ENCODE data around the gene CDH23. TPM values are rescaled to one million over a fixed set of nuclear protein-coding genes. Genes with fewer than 3 reads are reported as not detected.

CDH23 gene
- polyA plus RNA-seq, 1 donor from 2014 or later = 6.6 TPM

DNA sequence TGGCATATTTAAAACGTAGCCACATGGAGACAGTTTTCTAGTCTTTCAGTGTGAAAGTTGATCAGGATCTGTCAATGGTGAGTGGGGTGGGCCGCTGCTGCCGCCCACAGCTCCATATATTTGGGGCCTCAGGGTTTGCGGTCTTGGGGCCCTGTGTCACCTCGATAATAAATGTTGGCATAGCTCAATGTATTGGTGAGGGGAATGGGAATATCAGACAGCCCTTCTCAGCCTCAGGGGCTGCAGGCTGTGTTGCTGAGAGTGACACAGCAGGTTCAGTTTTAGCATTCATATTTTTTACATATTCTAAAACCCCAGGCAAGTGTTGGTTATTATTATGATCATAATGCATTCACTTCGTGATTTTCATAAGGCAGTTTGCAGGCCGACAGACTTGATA is 5.3 kb downstream of the CDH23 start:
- no peak for TF ChIP-seq EP300 (conservative IDR thresholded peaks at IDR 0.05; ENCODE audit: poor library complexity, severe bottlenecking)
- TF ChIP-seq SMC3 (conservative IDR thresholded peaks at IDR 0.05; ENCODE audit: poor library complexity) = no peak
- TF ChIP-seq, protein P1, sequence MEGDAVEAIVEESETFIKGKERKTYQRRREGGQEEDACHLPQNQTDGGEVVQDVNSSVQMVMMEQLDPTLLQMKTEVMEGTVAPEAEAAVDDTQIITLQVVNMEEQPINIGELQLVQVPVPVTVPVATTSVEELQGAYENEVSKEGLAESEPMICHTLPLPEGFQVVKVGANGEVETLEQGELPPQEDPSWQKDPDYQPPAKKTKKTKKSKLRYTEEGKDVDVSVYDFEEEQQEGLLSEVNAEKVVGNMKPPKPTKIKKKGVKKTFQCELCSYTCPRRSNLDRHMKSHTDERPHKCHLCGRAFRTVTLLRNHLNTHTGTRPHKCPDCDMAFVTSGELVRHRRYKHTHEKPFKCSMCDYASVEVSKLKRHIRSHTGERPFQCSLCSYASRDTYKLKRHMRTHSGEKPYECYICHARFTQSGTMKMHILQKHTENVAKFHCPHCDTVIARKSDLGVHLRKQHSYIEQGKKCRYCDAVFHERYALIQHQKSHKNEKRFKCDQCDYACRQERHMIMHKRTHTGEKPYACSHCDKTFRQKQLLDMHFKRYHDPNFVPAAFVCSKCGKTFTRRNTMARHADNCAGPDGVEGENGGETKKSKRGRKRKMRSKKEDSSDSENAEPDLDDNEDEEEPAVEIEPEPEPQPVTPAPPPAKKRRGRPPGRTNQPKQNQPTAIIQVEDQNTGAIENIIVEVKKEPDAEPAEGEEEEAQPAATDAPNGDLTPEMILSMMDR (IDR thresholded peaks at IDR 0.05; ENCODE audit: poor library complexity, severe bottlenecking) = no peak
- TF ChIP-seq MXI1 (conservative IDR thresholded peaks at IDR 0.05; ENCODE audit: poor library complexity, severe bottlenecking) = no peak
- TF ChIP-seq, protein P2, sequence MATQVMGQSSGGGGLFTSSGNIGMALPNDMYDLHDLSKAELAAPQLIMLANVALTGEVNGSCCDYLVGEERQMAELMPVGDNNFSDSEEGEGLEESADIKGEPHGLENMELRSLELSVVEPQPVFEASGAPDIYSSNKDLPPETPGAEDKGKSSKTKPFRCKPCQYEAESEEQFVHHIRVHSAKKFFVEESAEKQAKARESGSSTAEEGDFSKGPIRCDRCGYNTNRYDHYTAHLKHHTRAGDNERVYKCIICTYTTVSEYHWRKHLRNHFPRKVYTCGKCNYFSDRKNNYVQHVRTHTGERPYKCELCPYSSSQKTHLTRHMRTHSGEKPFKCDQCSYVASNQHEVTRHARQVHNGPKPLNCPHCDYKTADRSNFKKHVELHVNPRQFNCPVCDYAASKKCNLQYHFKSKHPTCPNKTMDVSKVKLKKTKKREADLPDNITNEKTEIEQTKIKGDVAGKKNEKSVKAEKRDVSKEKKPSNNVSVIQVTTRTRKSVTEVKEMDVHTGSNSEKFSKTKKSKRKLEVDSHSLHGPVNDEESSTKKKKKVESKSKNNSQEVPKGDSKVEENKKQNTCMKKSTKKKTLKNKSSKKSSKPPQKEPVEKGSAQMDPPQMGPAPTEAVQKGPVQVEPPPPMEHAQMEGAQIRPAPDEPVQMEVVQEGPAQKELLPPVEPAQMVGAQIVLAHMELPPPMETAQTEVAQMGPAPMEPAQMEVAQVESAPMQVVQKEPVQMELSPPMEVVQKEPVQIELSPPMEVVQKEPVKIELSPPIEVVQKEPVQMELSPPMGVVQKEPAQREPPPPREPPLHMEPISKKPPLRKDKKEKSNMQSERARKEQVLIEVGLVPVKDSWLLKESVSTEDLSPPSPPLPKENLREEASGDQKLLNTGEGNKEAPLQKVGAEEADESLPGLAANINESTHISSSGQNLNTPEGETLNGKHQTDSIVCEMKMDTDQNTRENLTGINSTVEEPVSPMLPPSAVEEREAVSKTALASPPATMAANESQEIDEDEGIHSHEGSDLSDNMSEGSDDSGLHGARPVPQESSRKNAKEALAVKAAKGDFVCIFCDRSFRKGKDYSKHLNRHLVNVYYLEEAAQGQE (IDR thresholded peaks at IDR 0.05; ENCODE audit: borderline replicate concordance) = no peak
- no peak for TF ChIP-seq POLR2AphosphoS5 (IDR thresholded peaks at IDR 0.05)
- TF ChIP-seq EZH2 (IDR thresholded peaks at IDR 0.05; ENCODE audit: borderline replicate concordance, insufficient read depth, low read length, poor library complexity, severe bottlenecking) = no peak
- TF ChIP-seq TAF1 (IDR thresholded peaks at IDR 0.05; ENCODE audit: low read depth) = no peak
- TF ChIP-seq RAD21 (conservative IDR thresholded peaks at IDR 0.05) = no peak
- H4K20me1 ChIP-seq (ENCODE audit: insufficient read depth) = no peaks in the 10 kb centered on the region
- no peak overlapping the region for H3K4me2 ChIP-seq (ENCODE audit: low read length)
- H3K27ac ChIP-seq (ENCODE audit: low read length) = no peak overlapping the region
- H3K9me3 ChIP-seq (ENCODE audit: low read length) = no peaks in the 10 kb centered on the region
- H3K27me3 ChIP-seq (ENCODE audit: insufficient read depth, low read depth, low read length) = peaks cover 30% of the 10 kb centered on the region
- H3K36me3 ChIP-seq (ENCODE audit: insufficient read depth, low read length) = no peaks in the 10 kb centered on the region
- H3F3A ChIP-seq (ENCODE audit: insufficient read depth, low read length, poor library complexity, severe bottlenecking) = no peaks in the 10 kb centered on the region
- no peaks in the 10 kb centered on the region for H3K79me2 ChIP-seq (replicated peaks; ENCODE audit: insufficient read depth, low read length)
- no peak overlapping the region for H3K4me3 ChIP-seq (ENCODE audit: low read length)
- H3K9ac ChIP-seq (ENCODE audit: low read length) = no peak overlapping the region
- no peaks in the 10 kb centered on the region for H3K9me2 ChIP-seq (ENCODE audit: insufficient read depth, low read length)
- no peak overlapping the region for H2AFZ ChIP-seq (ENCODE audit: low read depth, low read length)

DNA sequence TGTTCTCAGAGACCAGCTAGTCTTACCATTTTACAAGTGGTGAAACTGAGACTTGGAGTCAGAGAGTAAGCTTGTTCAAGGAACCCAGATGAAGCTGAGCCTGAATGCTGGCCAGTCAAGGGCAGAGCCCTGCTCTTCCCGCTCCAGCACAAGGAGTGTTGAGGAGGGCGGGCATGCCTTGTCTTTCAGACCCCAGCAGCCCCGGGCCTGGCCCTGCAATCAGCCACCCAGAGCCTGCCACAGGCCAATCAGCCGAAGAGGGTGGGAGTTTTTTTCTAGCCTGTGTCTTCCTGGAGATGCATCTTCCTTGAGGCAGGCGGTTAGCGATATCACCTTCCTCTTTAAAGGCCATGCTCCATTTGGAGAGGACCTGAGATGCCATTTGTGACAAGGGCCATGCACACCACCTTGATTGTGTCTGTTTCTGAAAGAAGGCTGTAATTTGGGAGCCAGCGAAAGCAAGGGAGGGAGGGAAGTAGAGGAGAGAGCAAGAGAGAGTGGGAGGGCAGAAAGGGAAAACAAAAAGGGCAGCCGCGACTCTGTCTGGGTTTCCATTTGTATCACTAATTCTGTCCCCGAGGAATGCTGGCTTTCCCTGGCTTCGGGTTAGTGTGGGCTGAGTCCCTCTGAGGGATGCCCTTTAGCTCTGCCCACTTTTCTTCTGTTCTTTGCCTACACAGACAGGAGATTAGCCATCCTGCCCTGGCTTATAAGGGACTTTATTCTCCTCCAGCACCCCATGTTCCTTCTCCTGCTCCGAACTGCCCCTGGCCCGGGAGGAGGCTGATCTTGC is 8.0 kb downstream of the CDH23 start:
- Histone ChIP-seq H4K20me1 (ENCODE audit: insufficient read depth) (no peaks in the 10 kb centered on the region), H3K9me2 (ENCODE audit: insufficient read depth, low read length) (no peaks in the 10 kb centered on the region), H3K9me3 (ENCODE audit: low read length) (no peaks in the 10 kb centered on the region), H3K4me2 (ENCODE audit: low read length) (no peak overlapping the region), H2AFZ (ENCODE audit: low read depth, low read length) (no peak overlapping the region), H3K27me3 (ENCODE audit: insufficient read depth, low read depth, low read length) (peaks cover 3% of the 10 kb centered on the region), H3K9ac (ENCODE audit: low read length) (no peak overlapping the region), H3F3A (ENCODE audit: insufficient read depth, low read length, poor library complexity, severe bottlenecking) (no peaks in the 10 kb centered on the region), H3K79me2 (replicated peaks; ENCODE audit: insufficient read depth, low read length) (no peaks in the 10 kb centered on the region), H3K27ac (ENCODE audit: low read length) (no peak overlapping the region), H3K4me3 (ENCODE audit: low read length) (no peak overlapping the region), H3K36me3 (ENCODE audit: insufficient read depth, low read length) (no peaks in the 10 kb centered on the region)
- TF ChIP-seq SMC3 (conservative IDR thresholded peaks at IDR 0.05; ENCODE audit: poor library complexity) = no peak
- no peak for TF ChIP-seq MXI1 (conservative IDR thresholded peaks at IDR 0.05; ENCODE audit: poor library complexity, severe bottlenecking)
- TF ChIP-seq TAF1 (IDR thresholded peaks at IDR 0.05; ENCODE audit: low read depth) = no peak
- no peak for TF ChIP-seq EP300 (conservative IDR thresholded peaks at IDR 0.05; ENCODE audit: poor library complexity, severe bottlenecking)
- TF ChIP-seq, protein P1 (IDR thresholded peaks at IDR 0.05; ENCODE audit: poor library complexity, severe bottlenecking) = no peak
- TF ChIP-seq EZH2 (IDR thresholded peaks at IDR 0.05; ENCODE audit: borderline replicate concordance, insufficient read depth, low read length, poor library complexity, severe bottlenecking) = no peak
- TF ChIP-seq POLR2AphosphoS5 (IDR thresholded peaks at IDR 0.05) = no peak
- TF ChIP-seq, protein P2 (IDR thresholded peaks at IDR 0.05; ENCODE audit: borderline replicate concordance) = no peak
- TF ChIP-seq RAD21 (conservative IDR thresholded peaks at IDR 0.05) = no peak

All from neural cell (in vitro differentiated cells).